NCI-H1092 treated with DMSO at 0.1 percent for 48 hours (cell line): ENCODE measurements around the gene MCC.

Source experiments
- DNase-seq: peaks from one replicate; lab custom pipeline; 2025; lab: John Stamatoyannopoulos, UW

MCC gene

GRCh38 chr5:113245427-113246225, 242.6 kb downstream of the MCC start:
- DNase-seq: no peak

GRCh38 chr5:113244966-113245365, 243.3 kb downstream of the MCC start:
- no peak for DNase-seq

GRCh38 chr5:113243349-113243664, 244.9 kb downstream of the MCC start:
- no peak for DNase-seq

- no peak for DNase-seq
Measured at GRCh38 chr5:113242481-113243348, 245.5 kb downstream of the MCC start.

GRCh38 chr5:113240951-113241726, 247.1 kb downstream of the MCC start:
- DNase-seq: no peak

GRCh38 chr5:113240032-113240431, 248.2 kb downstream of the MCC start:
- no peak for DNase-seq

- DNase-seq: no peak
Measured at GRCh38 chr5:113237893-113238292, 250.4 kb downstream of the MCC start.

GRCh38 chr5:113236536-113237288, 251.5 kb downstream of the MCC start:
- DNase-seq: no peak

GRCh38 chr5:113235884-113236283, 252.4 kb downstream of the MCC start:
- DNase-seq: no peak

GRCh38 chr5:113234546-113234945, 253.7 kb downstream of the MCC start:
- DNase-seq: no peak

- DNase-seq: no peak
Measured at GRCh38 chr5:113233606-113234005, 254.6 kb downstream of the MCC start.

GRCh38 chr5:113232667-113233066, 255.6 kb downstream of the MCC start:
- DNase-seq: peak; percentile 4

GRCh38 chr5:113232221-113232620, 256.0 kb downstream of the MCC start:
- DNase-seq: no peak

GRCh38 chr5:113231653-113232000, 256.6 kb downstream of the MCC start:
- DNase-seq: no peak

GRCh38 chr5:113230711-113231652, 257.3 kb downstream of the MCC start:
- no peak for DNase-seq

GRCh38 chr5:113227798-113228197, 260.5 kb downstream of the MCC start:
- no peak for DNase-seq

- no peak for DNase-seq
Measured at GRCh38 chr5:113226116-113226736, 262.0 kb downstream of the MCC start.

- DNase-seq: no peak
Measured at GRCh38 chr5:113225259-113225658, 263.0 kb downstream of the MCC start.

- DNase-seq: no peak
Measured at GRCh38 chr5:113224605-113225065, 263.6 kb downstream of the MCC start.
